Karpas-422 (cell line): ENCODE results near the gene OR10G6. TPM values are rescaled to one million over a fixed set of nuclear protein-coding genes. Genes with fewer than 3 reads are reported as not detected.
"Not testable (repeated sequence)": the region's sequence is repeated elsewhere in the genome, so short reads cannot be mapped to it uniquely, and the experiment has no call there.

Source experiments
- DNase-seq: peaks from one replicate; pipeline ENCODE4 v3.0.0-alpha.2; 2015
- H2AFZ ChIP-seq: fragments of 200-600 bp; sonication (generic); 2 replicates; pipeline ENCODE4 v1.6.1; 2014; ENCODE audit warnings: antibody characterized with exemption, low read length, mixed read lengths
- H3K27ac ChIP-seq: fragments of 200-600 bp; sonication (generic); 2 replicates; pipeline ENCODE4 v1.5.1; 2014; ENCODE audit warnings: mild to moderate bottlenecking, low read length, moderate library complexity
- H3K27me3 ChIP-seq: fragments of 200-600 bp; sonication (generic); 2 replicates; pipeline ENCODE4 v1.6.1; 2014; ENCODE audit warnings: low read length, mixed read lengths
- H3K36me3 ChIP-seq: fragments of 200-600 bp; sonication (generic); 2 replicates; pipeline ENCODE4 v1.6.1; 2014; ENCODE audit warnings: low read length, mixed read lengths; ENCODE audit not compliant: insufficient read depth
- H3K4me1 ChIP-seq: fragments of 200-600 bp; sonication (generic); 2 replicates; pipeline ENCODE4 v1.6.1; 2014; ENCODE audit warnings: mild to moderate bottlenecking, low read length, mixed read lengths
- H3K4me2 ChIP-seq: fragments of 200-600 bp; sonication (generic); 2 replicates; pipeline ENCODE4 v1.6.1; 2014; ENCODE audit warnings: low read length, low read depth, mild to moderate bottlenecking; ENCODE audit not compliant: poor library complexity, severe bottlenecking
- H3K4me3 ChIP-seq: fragments of 200-600 bp; sonication (generic); 2 replicates; pipeline ENCODE4 v1.5.1; 2014; ENCODE audit warnings: mild to moderate bottlenecking, antibody characterized with exemption, low read length, mixed read lengths
- H3K79me2 ChIP-seq: fragments of 200-600 bp; sonication (generic); 2 replicates; pipeline ENCODE4 v1.6.1; 2014; ENCODE audit warnings: mild to moderate bottlenecking, low read length, mixed read lengths
- H3K9ac ChIP-seq: fragments of 200-600 bp; sonication (generic); 2 replicates; pipeline ENCODE4 v1.6.0; 2014; ENCODE audit warnings: low read length
- H3K9me2 ChIP-seq: fragments of 200-600 bp; sonication (generic), shearing (Covaris generic); replicated peaks from 2 replicates; pipeline ENCODE4 v1.6.0; 2014; ENCODE audit warnings: mild to moderate bottlenecking, low read length, moderate library complexity; ENCODE audit not compliant: insufficient read depth
- H3K9me3 ChIP-seq: fragments of 300-700, 200-600 bp; sonication (generic); 2 replicates; pipeline ENCODE4 v1.6.1; 2014; ENCODE audit warnings: low read length, mixed read lengths
- H4K20me1 ChIP-seq: fragments of 200-600 bp; sonication (generic); 2 replicates; pipeline ENCODE4 v1.6.1; 2014; ENCODE audit warnings: mild to moderate bottlenecking, antibody characterized with exemption, low read length, low read depth; ENCODE audit not compliant: insufficient read depth
- total RNA-seq: library from RNA; depleted of rRNA; stranded (reverse); fragments of >200 nt; shearing (Covaris generic); gene quantifications from 2 replicates; pipeline ENCODE4 v1.2.3, GENCODE V29; 2014; ENCODE audit warnings: low replicate concordance; rRNA removed

OR10G6 gene, protein sequence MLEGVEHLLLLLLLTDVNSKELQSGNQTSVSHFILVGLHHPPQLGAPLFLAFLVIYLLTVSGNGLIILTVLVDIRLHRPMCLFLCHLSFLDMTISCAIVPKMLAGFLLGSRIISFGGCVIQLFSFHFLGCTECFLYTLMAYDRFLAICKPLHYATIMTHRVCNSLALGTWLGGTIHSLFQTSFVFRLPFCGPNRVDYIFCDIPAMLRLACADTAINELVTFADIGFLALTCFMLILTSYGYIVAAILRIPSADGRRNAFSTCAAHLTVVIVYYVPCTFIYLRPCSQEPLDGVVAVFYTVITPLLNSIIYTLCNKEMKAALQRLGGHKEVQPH
- total RNA-seq = not detected in 2 replicates

DNA sequence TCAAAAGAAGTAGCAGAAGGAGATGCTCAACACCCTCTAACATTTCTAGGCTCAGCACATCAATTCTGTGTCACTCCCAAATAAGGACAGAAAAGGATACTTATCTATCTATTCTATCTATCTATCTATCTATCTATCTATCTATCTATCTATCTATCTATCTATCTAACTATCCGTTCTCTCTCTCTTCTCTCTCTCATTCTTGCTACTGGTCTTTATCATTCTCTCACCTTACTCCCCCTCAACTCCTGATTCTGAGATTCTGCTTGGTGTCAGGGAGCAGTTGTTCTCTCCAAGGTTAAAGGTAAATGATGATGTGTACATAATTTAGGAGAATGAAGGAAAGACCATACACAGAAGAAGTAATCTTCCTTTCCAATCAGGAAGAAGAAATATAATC, at the start of gene OR10G6:
Gene OR10G6 (minus strand): TSS at position 43 of the 400 bp plus-strand sequence. CDS start 0 bp downstream, at position 43.
- Histone ChIP-seq H3K27ac (no peak within 1 kb of the TSS), H3K27me3 (no peaks in the 10 kb centered on the region), H3K9ac (no peak within 1 kb of the TSS), H3K36me3 (no peaks in the 10 kb centered on the region), H3K79me2 (no peaks in the 10 kb centered on the region), H3K9me3 (no peaks in the 10 kb centered on the region), H3K4me1 (no peaks in the 10 kb centered on the region), H4K20me1 (no peaks in the 10 kb centered on the region), H3K4me3 (no peak within 1 kb of the TSS), H3K4me2 (no peak within 1 kb of the TSS), H2AFZ (no peak within 1 kb of the TSS), H3K9me2 (no peaks in the 10 kb centered on the region)
- DNase-seq = no peak

DNA sequence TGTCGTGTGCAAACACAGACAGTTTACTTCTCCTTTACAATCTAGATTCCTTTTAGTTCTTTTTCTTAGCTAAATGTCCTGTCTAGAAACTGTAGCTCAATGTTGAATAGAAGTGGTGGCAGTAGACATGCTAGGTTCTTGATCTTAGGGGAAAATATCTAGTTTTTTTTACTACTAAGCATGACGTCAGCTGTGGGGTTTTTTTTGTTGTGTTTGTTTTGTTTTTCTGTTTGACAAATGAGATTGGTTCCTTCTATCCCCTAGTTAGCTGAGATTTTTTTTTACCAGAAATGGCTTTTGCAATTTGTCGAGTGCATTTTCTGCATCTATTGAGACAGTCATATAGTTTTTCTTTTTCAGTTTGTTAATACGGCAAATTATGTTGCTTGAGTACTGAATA, 48.5 kb upstream of the OR10G6 start:
- no peak overlapping the region for H3K4me2 ChIP-seq
- H3K4me1 ChIP-seq = no peaks in the 10 kb centered on the region
- H3K27ac ChIP-seq = no peak overlapping the region
- H3K9ac ChIP-seq = no peak overlapping the region
- no peaks in the 10 kb centered on the region for H3K27me3 ChIP-seq
- H4K20me1 ChIP-seq = no peaks in the 10 kb centered on the region
- H3K9me2 ChIP-seq = no peaks in the 10 kb centered on the region
- no peaks in the 10 kb centered on the region for H3K36me3 ChIP-seq
- H3K9me3 ChIP-seq = no peaks in the 10 kb centered on the region
- H3K4me3 ChIP-seq = no peak overlapping the region
- H2AFZ ChIP-seq = no peak overlapping the region
- no peak for DNase-seq
- no peaks in the 10 kb centered on the region for H3K79me2 ChIP-seq

DNA sequence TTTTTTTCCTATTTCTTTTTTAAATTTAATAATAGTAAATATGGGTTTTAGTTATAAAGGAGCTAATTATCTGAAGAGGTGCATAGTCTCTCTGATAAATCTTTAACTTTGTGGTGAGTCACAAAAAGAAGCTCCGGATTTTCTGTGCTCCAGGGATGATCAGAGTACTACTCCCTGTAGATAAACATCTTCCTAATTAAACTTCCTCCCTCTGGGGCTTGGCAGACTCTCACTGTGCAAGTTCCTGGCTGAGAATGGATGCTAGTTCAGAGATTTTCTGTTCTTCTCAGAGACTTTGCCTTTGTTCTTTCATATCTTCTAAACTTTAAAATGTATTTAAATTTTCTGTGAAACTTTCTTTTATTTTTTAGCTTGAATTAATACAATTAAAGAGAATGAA, 46.3 kb upstream of the OR10G6 start, which contains the start of gene OR10G7:
Gene OR10G7 (minus strand): TSS at position 72 of the 400 bp plus-strand sequence. CDS start 2,324 bp downstream, outside the sequence.
- H3K9ac ChIP-seq = no peak within 1 kb of the TSS
- no peaks in the 10 kb centered on the region for H3K9me3 ChIP-seq
- no peak within 1 kb of the TSS for H3K4me3 ChIP-seq
- no peaks in the 10 kb centered on the region for H3K27me3 ChIP-seq
- H3K9me2 ChIP-seq = no peaks in the 10 kb centered on the region
- no peak within 1 kb of the TSS for H3K4me2 ChIP-seq
- H3K27ac ChIP-seq = no peak within 1 kb of the TSS
- no peaks in the 10 kb centered on the region for H3K79me2 ChIP-seq
- DNase-seq = no peak
- H3K4me1 ChIP-seq = no peaks in the 10 kb centered on the region
- no peaks in the 10 kb centered on the region for H4K20me1 ChIP-seq
- H2AFZ ChIP-seq = no peak within 1 kb of the TSS
- no peaks in the 10 kb centered on the region for H3K36me3 ChIP-seq

DNA sequence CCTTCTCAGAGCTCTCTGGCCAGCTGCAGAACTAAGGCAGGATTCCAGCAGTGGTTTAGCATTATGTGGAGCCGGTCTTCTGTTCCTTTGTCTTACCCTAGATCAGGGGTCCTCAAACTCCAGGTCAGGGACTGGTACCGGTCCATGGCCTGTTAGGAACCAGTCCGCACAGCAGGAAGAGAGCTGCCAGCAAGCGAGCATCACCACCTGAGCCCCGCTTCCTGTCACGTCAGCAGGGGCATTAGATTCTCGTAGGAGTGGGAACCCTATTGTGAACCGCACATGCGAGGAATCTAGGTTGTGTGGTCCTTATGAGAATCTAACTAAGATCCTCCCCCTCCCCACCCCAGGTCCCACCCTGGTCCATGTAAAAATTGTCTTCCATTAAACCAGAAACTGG, 44.6 kb upstream of the OR10G6 start:
- H3K79me2 ChIP-seq = no peaks in the 10 kb centered on the region
- no peaks in the 10 kb centered on the region for H3K4me1 ChIP-seq
- no peaks in the 10 kb centered on the region for H3K36me3 ChIP-seq
- no peak overlapping the region for H3K4me2 ChIP-seq
- H3K9ac ChIP-seq = no peak overlapping the region
- no peak overlapping the region for H3K27ac ChIP-seq
- no peaks in the 10 kb centered on the region for H3K27me3 ChIP-seq
- H4K20me1 ChIP-seq = no peaks in the 10 kb centered on the region
- no peak overlapping the region for H3K4me3 ChIP-seq
- H2AFZ ChIP-seq = no peak overlapping the region
- no peak for DNase-seq
- H3K9me3 ChIP-seq = no peaks in the 10 kb centered on the region
- no peaks in the 10 kb centered on the region for H3K9me2 ChIP-seq

DNA sequence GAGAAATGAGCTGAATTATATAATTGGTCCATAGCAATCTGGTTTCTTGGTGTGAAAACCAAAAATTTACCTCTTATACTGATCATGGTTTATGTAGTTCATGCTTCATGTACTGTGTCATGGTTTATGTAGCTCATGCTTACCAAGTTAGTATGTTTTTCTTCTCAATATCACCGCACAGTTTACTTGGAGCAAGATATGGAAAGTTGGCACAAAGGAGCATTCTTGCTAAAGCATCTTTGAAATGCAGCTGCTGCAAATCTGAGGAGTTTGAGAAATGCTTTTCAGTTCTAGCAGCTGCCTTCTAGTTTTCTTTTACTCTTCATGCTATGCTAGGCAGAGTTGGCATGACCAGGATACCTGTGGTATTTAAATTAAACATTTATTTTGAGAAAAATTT, 41.7 kb upstream of the OR10G6 start:
- Histone ChIP-seq H3K36me3 (no peaks in the 10 kb centered on the region), H4K20me1 (no peaks in the 10 kb centered on the region), H3K9me2 (no peaks in the 10 kb centered on the region), H3K79me2 (no peaks in the 10 kb centered on the region), H3K9ac (no peak overlapping the region), H3K4me1 (no peaks in the 10 kb centered on the region), H3K27me3 (no peaks in the 10 kb centered on the region), H3K4me2 (no peak overlapping the region), H3K4me3 (no peak overlapping the region), H2AFZ (no peak overlapping the region), H3K9me3 (no peaks in the 10 kb centered on the region), H3K27ac (no peak overlapping the region)
- no peak for DNase-seq

DNA sequence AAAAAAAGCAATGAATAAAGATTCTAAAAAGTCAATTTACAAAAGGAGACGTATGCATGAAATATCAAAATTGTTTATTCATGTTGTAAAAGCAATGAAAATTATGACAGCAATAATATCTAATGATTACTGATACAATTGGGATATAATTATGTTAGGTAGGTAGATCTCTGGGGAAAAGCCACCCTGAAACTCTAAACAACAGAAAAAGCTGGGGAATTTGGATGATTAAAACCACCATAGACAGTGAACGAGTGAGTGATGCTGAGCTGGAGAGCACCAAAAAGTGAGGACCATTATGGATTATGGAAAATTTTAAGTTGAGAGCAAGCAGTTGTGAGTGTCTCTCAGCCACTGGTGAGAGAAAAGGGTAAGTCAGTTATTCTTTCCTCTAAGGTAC, 31.5 kb upstream of the OR10G6 start, which contains the start of gene OR10G8:
Gene OR10G8 (plus strand): TSS at position 301 of the 400 bp plus-strand sequence. CDS start 2,825 bp downstream, outside the sequence.
- no peak within 1 kb of the TSS for H3K9ac ChIP-seq
- H3K27me3 ChIP-seq = no peaks in the 10 kb centered on the region
- no peak within 1 kb of the TSS for H3K4me3 ChIP-seq
- H3K4me2 ChIP-seq = no peak within 1 kb of the TSS
- no peaks in the 10 kb centered on the region for H3K79me2 ChIP-seq
- no peak within 1 kb of the TSS for H2AFZ ChIP-seq
- no peaks in the 10 kb centered on the region for H3K4me1 ChIP-seq
- no peak for DNase-seq
- H3K9me3 ChIP-seq = no peaks in the 10 kb centered on the region
- H3K27ac ChIP-seq = no peak within 1 kb of the TSS
- H3K9me2 ChIP-seq = no peaks in the 10 kb centered on the region
- H3K36me3 ChIP-seq = no peaks in the 10 kb centered on the region
- no peaks in the 10 kb centered on the region for H4K20me1 ChIP-seq

DNA sequence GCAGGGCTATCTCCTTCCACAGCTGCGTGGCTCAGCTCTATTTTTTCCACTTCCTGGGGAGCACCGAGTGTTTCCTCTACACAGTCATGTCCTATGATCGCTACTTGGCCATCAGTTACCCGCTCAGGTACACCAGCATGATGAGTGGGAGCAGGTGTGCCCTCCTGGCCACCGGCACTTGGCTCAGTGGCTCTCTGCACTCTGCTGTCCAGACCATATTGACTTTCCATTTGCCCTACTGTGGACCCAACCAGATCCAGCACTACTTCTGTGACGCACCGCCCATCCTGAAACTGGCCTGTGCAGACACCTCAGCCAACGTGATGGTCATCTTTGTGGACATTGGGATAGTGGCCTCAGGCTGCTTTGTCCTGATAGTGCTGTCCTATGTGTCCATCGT, 20.9 kb upstream of the OR10G6 start:
- H3K9me2 ChIP-seq, H3K27ac ChIP-seq, DNase-seq, H4K20me1 ChIP-seq, H3K4me2 ChIP-seq, H3K4me3 ChIP-seq, H3K36me3 ChIP-seq, H2AFZ ChIP-seq, H3K9me3 ChIP-seq, H3K9ac ChIP-seq, H3K4me1 ChIP-seq, H3K79me2 ChIP-seq, H3K27me3 ChIP-seq: not testable (repeated sequence)

DNA sequence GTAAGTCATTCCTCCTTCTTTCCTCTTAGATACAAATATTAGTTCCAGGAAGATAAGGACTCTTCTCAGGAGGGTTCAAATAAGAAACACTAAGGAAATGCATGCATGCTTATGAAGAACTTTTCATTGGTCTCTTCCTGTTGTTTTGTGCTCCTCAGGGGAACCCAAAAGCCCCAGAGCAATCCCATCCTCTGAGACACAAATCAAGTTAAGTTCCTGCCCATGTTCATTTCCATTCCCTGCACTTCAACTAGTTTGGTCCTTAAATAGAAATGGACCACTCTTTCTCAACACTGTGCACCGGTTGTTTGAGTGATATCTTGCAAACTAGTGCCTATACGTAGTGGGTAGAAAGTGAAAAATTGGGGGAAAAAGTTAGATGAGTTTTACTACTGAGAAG, 17.7 kb upstream of the OR10G6 start, which contains the start of gene OR10G4:
Gene OR10G4 (plus strand): TSS at position 301 of the 400 bp plus-strand sequence. CDS start 2,578 bp downstream, outside the sequence.
- no peaks in the 10 kb centered on the region for H3K79me2 ChIP-seq
- no peaks in the 10 kb centered on the region for H3K27me3 ChIP-seq
- H4K20me1 ChIP-seq = no peaks in the 10 kb centered on the region
- H3K4me1 ChIP-seq = no peaks in the 10 kb centered on the region
- no peak for DNase-seq
- H3K4me2 ChIP-seq = no peak within 1 kb of the TSS
- H3K9ac ChIP-seq = no peak within 1 kb of the TSS
- no peaks in the 10 kb centered on the region for H3K36me3 ChIP-seq
- H3K4me3 ChIP-seq = no peak within 1 kb of the TSS
- no peak within 1 kb of the TSS for H3K27ac ChIP-seq
- no peak within 1 kb of the TSS for H2AFZ ChIP-seq
- H3K9me2 ChIP-seq = no peaks in the 10 kb centered on the region
- H3K9me3 ChIP-seq = no peaks in the 10 kb centered on the region
